NCI-H2107 (cell line): ENCODE data around the gene CLTA.
A peak's percentile ranks its signal among the peaks of the same experiment; 100 is the strongest.
"Not testable (repeated sequence)": the region's sequence is repeated elsewhere in the genome, so short reads cannot be mapped to it uniquely, and the experiment has no call there.

Source experiments
- DNase-seq: peaks from one replicate; lab custom pipeline; 2025; lab: John Stamatoyannopoulos, UW

The CLTA gene

DNA sequence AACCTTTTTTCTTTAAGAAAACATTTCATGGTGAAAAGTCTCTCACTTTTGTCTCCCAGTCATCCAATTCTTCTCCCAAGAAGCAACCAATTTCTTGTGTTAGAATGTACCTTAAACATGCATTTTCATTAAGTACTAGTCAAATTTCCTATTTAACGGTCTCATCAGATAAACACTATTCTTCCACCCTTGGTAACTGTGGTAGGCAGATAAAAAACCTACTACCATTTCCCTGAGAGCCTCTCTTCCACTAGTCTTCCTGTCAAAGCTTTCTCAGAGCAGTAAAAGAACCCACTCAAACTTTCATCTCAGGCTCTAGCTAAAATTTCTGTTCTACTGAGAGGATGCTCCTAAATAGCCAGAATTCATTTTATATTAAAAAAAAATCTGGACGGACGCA is 56.6 kb downstream of the CLTA start:
- no peak for DNase-seq

DNA sequence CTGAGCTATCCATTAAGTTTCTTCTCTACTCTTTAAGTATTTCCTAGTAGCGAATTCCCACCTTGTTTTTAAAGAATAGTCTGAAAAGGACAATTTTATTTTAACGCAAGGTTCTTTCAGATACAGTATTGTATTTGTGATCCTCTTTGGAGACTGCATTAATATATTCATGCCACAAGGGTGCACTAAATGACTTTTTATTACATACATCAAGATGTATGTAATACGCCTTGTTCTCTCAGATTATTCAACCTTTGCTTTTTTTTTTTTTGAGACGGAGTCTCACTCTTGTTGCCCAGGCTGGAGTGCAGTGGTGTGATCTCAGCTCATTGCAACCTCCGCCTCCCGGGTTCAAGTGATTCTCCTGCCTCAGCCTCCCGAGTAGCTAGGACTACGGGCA is 57.3 kb downstream of the CLTA start:
- not testable (repeated sequence) for DNase-seq

DNA sequence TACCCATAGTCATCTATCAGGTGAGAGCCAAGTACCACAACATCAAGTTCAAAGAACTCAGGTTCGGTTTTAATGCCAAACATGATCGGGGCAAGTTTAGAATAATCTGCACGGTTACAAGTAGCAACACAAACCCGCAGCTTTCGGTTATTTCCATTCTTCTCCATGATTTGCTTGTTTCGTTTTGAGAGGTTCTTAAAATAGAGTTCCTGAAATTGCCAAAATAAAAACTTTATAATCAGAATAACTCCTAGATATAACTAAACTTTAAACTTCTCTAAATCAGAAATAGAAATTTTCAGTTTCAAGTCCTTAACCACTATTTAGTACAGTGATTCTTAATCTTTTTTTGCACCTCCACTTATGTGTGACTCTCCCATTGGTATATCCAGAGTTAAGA is 58.5 kb downstream of the CLTA start:
- DNase-seq, result no peak

DNA sequence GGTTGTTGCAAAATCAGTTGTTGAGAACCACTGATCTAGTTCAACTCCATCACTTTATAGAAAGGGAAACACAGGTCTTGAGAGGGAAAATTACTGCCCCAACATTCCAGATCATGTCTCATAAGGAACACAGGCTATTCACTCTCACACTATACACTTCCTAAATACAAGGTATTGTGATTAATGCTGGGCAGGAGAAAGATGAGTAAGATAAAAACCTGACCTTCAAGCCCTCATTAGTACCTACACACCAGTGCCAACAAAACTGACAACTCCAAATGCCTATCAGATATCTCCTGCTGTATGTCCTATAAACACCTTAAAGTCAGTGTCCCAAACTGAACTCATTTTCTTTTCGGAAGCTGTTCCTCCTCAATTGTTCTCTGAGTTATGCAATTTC is 59.4 kb downstream of the CLTA start:
- no peak for DNase-seq

DNA sequence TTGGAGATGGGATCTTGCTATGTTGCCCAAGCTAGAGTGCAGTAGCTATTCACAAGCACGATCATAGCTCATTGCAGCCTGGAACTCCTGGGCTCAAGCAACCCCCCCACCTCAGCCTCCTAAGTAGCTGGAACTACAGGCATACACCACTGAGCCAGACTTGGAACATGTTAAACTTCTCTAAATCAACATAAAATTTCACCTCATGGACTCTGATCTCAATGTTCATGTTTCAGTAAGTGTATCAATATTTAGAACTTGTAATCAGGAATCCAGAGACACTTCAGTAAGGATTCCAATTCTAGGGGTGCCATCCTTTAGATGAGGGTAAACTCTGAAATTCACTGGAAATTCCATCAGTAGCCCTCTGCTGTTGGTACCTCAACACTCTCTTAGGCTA is 60.7 kb downstream of the CLTA start:
- DNase-seq, result no peak

DNA sequence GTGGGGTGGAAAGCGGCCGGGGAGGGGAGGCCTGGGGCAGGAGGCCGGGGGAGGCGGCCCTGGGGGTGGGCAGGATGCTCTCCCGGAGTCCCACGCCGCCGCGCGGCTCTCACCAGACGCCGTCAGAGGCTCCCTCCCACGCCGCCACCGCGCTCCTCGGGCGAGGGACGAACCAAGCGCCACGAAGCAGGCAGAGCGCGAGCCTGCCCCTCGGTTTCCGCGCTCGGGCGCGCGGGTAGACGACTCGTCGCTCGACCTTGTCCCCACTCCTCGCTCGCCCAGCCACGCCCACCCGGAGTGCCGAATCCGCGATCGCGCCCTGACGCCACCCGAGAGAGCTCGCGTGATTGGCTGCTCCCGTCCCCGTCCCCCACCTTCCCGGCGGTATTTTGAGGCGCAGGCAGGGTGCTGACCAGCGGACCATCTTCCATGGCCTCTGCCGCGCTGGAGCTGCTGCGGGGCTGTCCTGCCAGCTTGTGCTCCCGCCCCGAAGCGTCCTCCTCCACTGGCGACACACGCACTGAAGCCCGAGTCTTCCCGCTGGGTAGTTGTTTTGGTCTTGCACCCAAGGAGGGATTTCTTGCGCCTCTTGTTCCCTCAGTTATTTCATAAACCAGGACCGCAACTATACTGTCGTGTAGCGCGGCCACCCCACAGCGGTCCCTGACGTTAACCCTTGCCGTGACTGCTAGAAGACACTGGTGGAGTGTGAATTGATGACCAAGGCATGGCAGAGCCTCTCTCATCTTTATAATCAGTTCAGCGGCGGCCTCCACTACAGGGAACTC is 67.7 kb downstream of the CLTA start, which contains the start of gene GNE:
GNE (minus strand) TSS at position 241 of the 788 bp plus-strand sequence. CDS start 9,093 bp downstream, outside the sequence.
- peak; percentile 95 for DNase-seq

DNA sequence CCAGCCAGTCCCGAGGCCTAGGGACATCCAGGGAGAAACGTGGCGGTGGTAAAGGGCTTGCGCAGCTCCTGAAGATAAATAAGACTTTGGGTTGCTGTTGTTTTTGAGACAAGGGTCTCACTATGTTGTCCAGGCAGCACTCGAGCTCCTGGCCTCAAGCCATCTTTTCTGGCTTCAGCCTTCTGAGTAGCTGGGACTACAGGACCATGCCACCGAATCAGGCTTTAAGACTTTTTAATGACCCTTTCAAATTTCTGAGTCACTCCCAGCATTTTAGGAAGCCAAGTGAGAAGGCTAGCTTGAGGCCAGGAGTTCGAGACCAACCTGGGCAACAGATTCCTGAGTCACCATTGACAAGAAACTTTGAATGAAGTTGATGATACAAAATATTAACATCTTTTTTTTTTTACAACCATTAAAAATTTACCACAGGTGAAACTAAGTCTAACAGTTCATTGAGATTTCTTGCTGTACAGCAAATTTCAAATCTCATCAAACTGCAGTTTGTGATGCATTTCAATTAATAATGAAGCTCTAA is 68.3 kb downstream of the CLTA start:
- DNase-seq, result no peak
